Measurements from ENCODE around the gene WDFY3.

DNA sequence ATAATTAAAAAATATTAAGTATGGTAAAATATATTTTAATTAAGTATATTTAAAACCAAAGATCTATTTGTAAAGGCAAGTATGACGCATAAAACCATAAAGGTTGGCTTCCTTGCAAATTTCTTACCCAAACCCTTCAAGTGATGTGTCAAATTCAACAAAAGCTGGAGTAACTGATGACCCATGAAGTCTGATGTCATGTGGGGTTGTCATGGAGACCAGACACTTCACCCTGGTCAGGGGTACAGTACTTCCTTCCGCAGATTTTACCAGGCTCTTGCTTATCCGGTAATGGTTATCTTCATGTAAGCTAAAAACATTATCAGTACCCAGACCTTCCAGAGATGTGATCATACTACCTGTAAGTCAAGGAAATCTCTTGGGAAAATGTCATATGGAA, 170.1 kb downstream of the WDFY3 start:
- TF ChIP-seq, protein P1, sequence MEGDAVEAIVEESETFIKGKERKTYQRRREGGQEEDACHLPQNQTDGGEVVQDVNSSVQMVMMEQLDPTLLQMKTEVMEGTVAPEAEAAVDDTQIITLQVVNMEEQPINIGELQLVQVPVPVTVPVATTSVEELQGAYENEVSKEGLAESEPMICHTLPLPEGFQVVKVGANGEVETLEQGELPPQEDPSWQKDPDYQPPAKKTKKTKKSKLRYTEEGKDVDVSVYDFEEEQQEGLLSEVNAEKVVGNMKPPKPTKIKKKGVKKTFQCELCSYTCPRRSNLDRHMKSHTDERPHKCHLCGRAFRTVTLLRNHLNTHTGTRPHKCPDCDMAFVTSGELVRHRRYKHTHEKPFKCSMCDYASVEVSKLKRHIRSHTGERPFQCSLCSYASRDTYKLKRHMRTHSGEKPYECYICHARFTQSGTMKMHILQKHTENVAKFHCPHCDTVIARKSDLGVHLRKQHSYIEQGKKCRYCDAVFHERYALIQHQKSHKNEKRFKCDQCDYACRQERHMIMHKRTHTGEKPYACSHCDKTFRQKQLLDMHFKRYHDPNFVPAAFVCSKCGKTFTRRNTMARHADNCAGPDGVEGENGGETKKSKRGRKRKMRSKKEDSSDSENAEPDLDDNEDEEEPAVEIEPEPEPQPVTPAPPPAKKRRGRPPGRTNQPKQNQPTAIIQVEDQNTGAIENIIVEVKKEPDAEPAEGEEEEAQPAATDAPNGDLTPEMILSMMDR (conservative IDR thresholded peaks at IDR 0.05; ENCODE audit: low read length): no peak
- TF ChIP-seq EZH2phosphoT487 (IDR thresholded peaks at IDR 0.05; ENCODE audit: borderline replicate concordance): no peak
